Gastroesophageal sphincter (tissue), 4 donors: Measurements from ENCODE around the gene MTIF3. TPM values are rescaled to one million over a fixed set of nuclear protein-coding genes. Genes with fewer than 3 reads are reported as not detected.
A peak's percentile ranks its signal among the peaks of the same experiment; 100 is the strongest.

ENCODE experiments used
- ATAC-seq: fragments of 150-250 bp; one replicate; pipeline ENCODE4 v1.9.1; 2016; ENCODE audit warnings: mild to moderate bottlenecking, moderate library complexity
- H3K27ac ChIP-seq, 4 donors: fragments of 200-600 bp; sonication (generic) in 3 of 4; 1 replicate in 3 of 4; 2 replicates in 1 of 4; pipeline ENCODE4 v1.5.1; 2016 to 2019
- H3K27me3 ChIP-seq: fragments of 200-600 bp; sonication (generic); one replicate; pipeline ENCODE4 v1.5.1; 2019
- H3K36me3 ChIP-seq, 2 donors: fragments of 200-600 bp; sonication (generic); one replicate each; pipeline ENCODE4 v1.5.1; 2019; ENCODE audit warnings: control low read depth in 1 of 2
- H3K4me1 ChIP-seq, 3 donors: fragments of 200-600 bp; sonication (generic); 1 replicate in 2 of 3; 2 replicates in 1 of 3; pipeline ENCODE4 v1.5.1; 2016 to 2019; ENCODE audit warnings: control low read depth in 2 of 3
- H3K4me3 ChIP-seq, 2 donors: fragments of 200-600 bp; sonication (generic); one replicate each; pipeline ENCODE4 v1.5.1; 2019; ENCODE audit warnings: mild to moderate bottlenecking in 1 of 2, moderate library complexity in 1 of 2
- H3K9me3 ChIP-seq, 3 donors: fragments of 200-600 bp; sonication (generic); one replicate each; pipeline ENCODE4 v1.5.1; 2017 to 2019; ENCODE audit warnings: control low read depth in 2 of 3
- CTCF ChIP-seq, 4 experiments: fragments of 200-600 bp in 2 of 4; fragments of 450-650 bp in 2 of 4; sonication (generic) in 1 of 4; IDR thresholded peaks; one replicate each; pipeline ENCODE4 v1.5.1; 2017 to 2019; ENCODE audit warnings: antibody characterized with exemption in 4 of 4, mild to moderate bottlenecking in 2 of 4, moderate library complexity in 2 of 4
- EP300 ChIP-seq: sonication (generic); formaldehyde crosslinking; IDR thresholded peaks from one replicate; pipeline ENCODE4 v1.6.1; 2017; ENCODE audit warnings: antibody characterized with exemption, mild to moderate bottlenecking
- POLR2A ChIP-seq, 2 donors: fragments of 450-650 bp; IDR thresholded peaks; one replicate each; pipeline ENCODE4 v1.6.1; 2017; ENCODE audit warnings: antibody characterized with exemption in 2 of 2, mild to moderate bottlenecking in 2 of 2, moderate library complexity in 1 of 2
- POLR2AphosphoS5 ChIP-seq: sonication (generic); formaldehyde crosslinking; IDR thresholded peaks from one replicate; pipeline ENCODE4 v1.6.1; 2017; ENCODE audit warnings: antibody characterized with exemption
- WGBS, 2 donors: methylation state at CpG; one replicate each; pipeline ENCODE4 v1.1.5; 2018; ENCODE audit warnings: low coverage in 1 of 2; 5-methylcytosine and 5-hydroxymethylcytosine counted together
- total RNA-seq, 4 donors: library from RNA; depleted of rRNA; stranded (reverse); fragments of >200 nt; gene quantifications; one replicate each; pipeline ENCODE4 v1.1.0, GENCODE V29; 2016

MTIF3 gene
- total RNA-seq, 4 donors from 2014 or later = 40.1 to 72.0 (median 56.3) TPM

- Histone ChIP-seq H3K27ac (peak overlapping the region in 2 of 4 donors; percentile 17 to 18), H3K27me3 (no peaks in the 10 kb centered on the region)
Measured at GRCh38 chr13:27446986-27447583, 3.3 kb downstream of the MTIF3 start.

GRCh38 chr13:27442797-27443196 lies 7.6 kb downstream of the MTIF3 start:
- peaks cover 0 to 50% of the 10 kb centered on the region in 2 donors for H3K36me3 ChIP-seq
- H3K4me1 ChIP-seq = peaks cover 0 to 28% (median 0%) of the 10 kb centered on the region in 3 donors

More at GRCh38 chr13:27446986-27447583, 3.3 kb downstream of the MTIF3 start:
- TF ChIP-seq EP300 (no peak), CTCF (IDR thresholded peaks at IDR 0.05) (no peak), POLR2A (IDR thresholded peaks at IDR 0.05) (no peak), POLR2AphosphoS5 (no peak)
- no peak overlapping the region for H3K4me3 ChIP-seq
- no peaks in the 10 kb centered on the region for H3K9me3 ChIP-seq
- WGBS, 2 donors = 66 to 83% methylated on average over 7 of the region's 7 CpGs
- H3K36me3 ChIP-seq = peaks cover 0 to 11% of the 10 kb centered on the region in 2 donors
- H3K4me1 ChIP-seq = peaks cover 4 to 42% (median 14%) of the 10 kb centered on the region in 3 donors
- no peak for ATAC-seq

GRCh38 chr13:27442071-27442647 lies 8.2 kb downstream of the MTIF3 start:
- 76% methylated on average over 14 to 15 of the region's 15 CpGs for WGBS, 2 donors
- TF ChIP-seq POLR2AphosphoS5 = no peak
- TF ChIP-seq EP300 = no peak
- no peak for TF ChIP-seq POLR2A (IDR thresholded peaks at IDR 0.05)
- no peak for TF ChIP-seq CTCF (IDR thresholded peaks at IDR 0.05)
- Histone ChIP-seq H3K27ac (no peak overlapping the region), H3K27me3 (no peaks in the 10 kb centered on the region), H3K4me1 (peaks cover 0 to 22% (median 0%) of the 10 kb centered on the region in 3 donors), H3K9me3 (no peaks in the 10 kb centered on the region), H3K36me3 (peaks cover 0 to 54% of the 10 kb centered on the region in 2 donors), H3K4me3 (no peak overlapping the region)
- no peak for ATAC-seq

More at GRCh38 chr13:27442797-27443196, 7.6 kb downstream of the MTIF3 start:
- Histone ChIP-seq H3K27ac (no peak overlapping the region), H3K9me3 (no peaks in the 10 kb centered on the region), H3K4me3 (no peak overlapping the region), H3K27me3 (no peaks in the 10 kb centered on the region)
- WGBS, 2 donors = 88% methylated on average over 7 of the region's 7 CpGs; no CpG with 5 or more reads in 1 of the 2 donors
- no peak for ATAC-seq
- TF ChIP-seq CTCF (IDR thresholded peaks at IDR 0.05) (no peak), POLR2A (IDR thresholded peaks at IDR 0.05) (no peak), EP300 (no peak)

GRCh38 chr13:27440408-27440807 lies 10.0 kb downstream of the MTIF3 start:
- no peaks in the 10 kb centered on the region for H3K9me3 ChIP-seq
- H3K27ac ChIP-seq = no peak overlapping the region
- peaks cover 0 to 10% (median 0%) of the 10 kb centered on the region in 3 donors for H3K4me1 ChIP-seq
- TF ChIP-seq CTCF (IDR thresholded peaks at IDR 0.05) (no peak), POLR2AphosphoS5 (no peak), EP300 (no peak), POLR2A (IDR thresholded peaks at IDR 0.05) (no peak)
- H3K27me3 ChIP-seq = no peaks in the 10 kb centered on the region
- H3K4me3 ChIP-seq = no peak overlapping the region
- peaks cover 0 to 71% of the 10 kb centered on the region in 2 donors for H3K36me3 ChIP-seq
- 89 to 100% methylated on average over 1 of the region's 1 CpG for WGBS, 2 donors
- no peak for ATAC-seq

GRCh38 chr13:27437126-27437525 lies 13.2 kb downstream of the MTIF3 start:
- peaks cover 0 to 9% (median 0%) of the 10 kb centered on the region in 3 donors for H3K4me1 ChIP-seq
- no peak overlapping the region for H3K4me3 ChIP-seq
- no peaks in the 10 kb centered on the region for H3K9me3 ChIP-seq
- no peak for TF ChIP-seq CTCF (IDR thresholded peaks at IDR 0.05)
- peaks cover 0 to 93% of the 10 kb centered on the region in 2 donors for H3K36me3 ChIP-seq
- H3K27me3 ChIP-seq = no peaks in the 10 kb centered on the region
- ATAC-seq = no peak
- 83 to 100% methylated on average over 2 of the region's 2 CpGs for WGBS, 2 donors
- no peak overlapping the region for H3K27ac ChIP-seq
